Measurements from ENCODE around the gene MRPL16. TPM values are rescaled to one million over a fixed set of nuclear protein-coding genes. Genes with fewer than 3 reads are reported as not detected.
A peak's percentile ranks its signal among the peaks of the same experiment; 100 is the strongest.

MRPL16 gene
- total RNA-seq, 1 donor, result 29.3 TPM

- no peak overlapping the region for H3K4me3 ChIP-seq (ENCODE audit: low read depth, low read length)
- TF ChIP-seq CTCF (IDR thresholded peaks at IDR 0.05; ENCODE audit: insufficient read depth, low read length), result no peak
Observed at GRCh38 chr11:59759900-59760299, 50.7 kb downstream of the MRPL16 start.

GRCh38 chr11:59758401-59759037 is 52.1 kb downstream of the MRPL16 start:
- no peak for TF ChIP-seq CTCF (IDR thresholded peaks at IDR 0.05; ENCODE audit: insufficient read depth, low read length)
- DNase-seq (ENCODE audit: low read depth), result no peak
- no peak overlapping the region for H3K4me3 ChIP-seq (ENCODE audit: low read depth, low read length)

More at GRCh38 chr11:59759900-59760299, 50.7 kb downstream of the MRPL16 start:
- no peak for DNase-seq (ENCODE audit: low read depth)

GRCh38 chr11:59756845-59757244 is 53.7 kb downstream of the MRPL16 start:
- peak; percentile 12 for DNase-seq (ENCODE audit: low read depth)
- TF ChIP-seq CTCF (IDR thresholded peaks at IDR 0.05; ENCODE audit: insufficient read depth, low read length), result no peak
- peak overlapping the region; percentile 92 for H3K4me3 ChIP-seq (ENCODE audit: low read depth, low read length)

- no peak for DNase-seq (ENCODE audit: low read depth)
- peak overlapping the region; percentile 92 for H3K4me3 ChIP-seq (ENCODE audit: low read depth, low read length)
- no peak for TF ChIP-seq CTCF (IDR thresholded peaks at IDR 0.05; ENCODE audit: insufficient read depth, low read length)
Observed at GRCh38 chr11:59756558-59756840, 54.1 kb downstream of the MRPL16 start.

Other genes starting within 250 kb of the MRPL16 start
- gene OSBP, start 195.0 kb downstream of the MRPL16 start, total RNA-seq (ENCODE audit: low replicate concordance), result 27.3 and 35.5 TPM in 2 replicates
- gene PATL1, start 141.7 kb downstream of the MRPL16 start, total RNA-seq (ENCODE audit: low replicate concordance), result 19.1 and 25.6 TPM in 2 replicates
- not detected in 2 replicates for gene OR10V1, start 96.9 kb downstream of the MRPL16 start, total RNA-seq (ENCODE audit: low replicate concordance)
- 17.9 and 69.6 TPM in 2 replicates for gene STX3, start 55.4 kb downstream of the MRPL16 start, total RNA-seq (ENCODE audit: low replicate concordance)
- not detected in 2 replicates for gene CBLIF, start 34.7 kb upstream of the MRPL16 start, total RNA-seq (ENCODE audit: low replicate concordance)
- not detected in 2 replicates for gene TCN1, start 55.7 kb upstream of the MRPL16 start, total RNA-seq (ENCODE audit: low replicate concordance)
- not detected in 2 replicates for gene OOSP3, start 68.0 kb upstream of the MRPL16 start, total RNA-seq (ENCODE audit: low replicate concordance)
- not detected in 2 replicates for gene OOSP1, start 127.7 kb upstream of the MRPL16 start, total RNA-seq (ENCODE audit: low replicate concordance)
- gene OOSP4A, start 153.3 kb upstream of the MRPL16 start, total RNA-seq (ENCODE audit: low replicate concordance), result not detected in 2 replicates
- gene OOSP4B, start 206.4 kb upstream of the MRPL16 start, total RNA-seq (ENCODE audit: low replicate concordance), result not detected in 2 replicates
- not detected in 2 replicates for gene OOSP2, start 229.6 kb upstream of the MRPL16 start, total RNA-seq (ENCODE audit: low replicate concordance)
- gene MS4A3, start 245.9 kb upstream of the MRPL16 start, total RNA-seq (ENCODE audit: low replicate concordance), result not detected in 2 replicates

All from fibroblast of the aortic adventitia (primary cell).